HG03575 (cell line): ENCODE measurements around the gene IGFBP7.
"Not testable (repeated sequence)": the region's sequence is repeated elsewhere in the genome, so short reads cannot be mapped to it uniquely, and the experiment has no call there.

Source experiments
- ATAC-seq: cut with Tn5 transposase; IDR thresholded peaks from one replicate; pipeline ENCODE4 v1.9.1; 2021; ENCODE audit not compliant: unreplicated experiment, insufficient number of reproducible peaks, low FRiP score; ENCODE audit errors: extremely low read depth

The IGFBP7 gene

GRCh38 chr4:57078685-57079521 is 31.3 kb downstream of the IGFBP7 start:
- no peak for ATAC-seq

DNA sequence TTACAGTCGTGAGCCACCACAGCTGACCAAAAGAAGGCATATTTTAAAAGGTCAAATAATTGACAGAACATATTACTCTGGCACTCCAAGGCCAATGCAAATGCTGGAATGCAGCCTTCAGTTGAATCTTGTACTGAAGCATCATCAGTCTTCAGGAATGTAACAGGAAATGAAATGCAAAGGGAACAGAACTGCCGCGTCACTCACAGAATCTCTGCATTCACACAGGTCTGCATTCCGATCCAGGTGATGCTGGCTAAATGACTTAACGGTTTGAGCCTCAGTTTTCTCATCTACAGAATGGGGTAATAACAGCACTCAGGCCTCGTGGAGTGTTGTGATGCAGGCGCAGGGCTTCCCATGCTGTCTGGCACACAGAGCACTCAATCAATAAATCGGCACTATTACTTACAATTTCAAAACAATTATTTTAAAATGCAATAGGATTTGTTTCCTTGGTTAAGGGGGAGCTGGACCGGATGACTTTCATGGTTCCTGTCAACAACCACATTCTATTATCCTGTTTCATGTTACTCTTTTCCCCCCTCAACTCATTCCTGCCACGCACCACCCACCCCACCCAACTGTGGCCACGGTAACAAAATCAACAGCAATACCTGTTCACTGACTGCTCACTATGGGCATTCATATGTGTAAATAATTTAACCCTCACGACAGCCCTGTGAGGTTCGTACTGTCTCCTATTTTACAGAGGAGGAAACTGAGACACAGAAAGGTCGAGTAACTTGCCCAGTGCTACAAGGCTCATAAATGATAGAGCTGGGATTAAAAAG is 32.4 kb downstream of the IGFBP7 start:
- no peak for ATAC-seq

DNA sequence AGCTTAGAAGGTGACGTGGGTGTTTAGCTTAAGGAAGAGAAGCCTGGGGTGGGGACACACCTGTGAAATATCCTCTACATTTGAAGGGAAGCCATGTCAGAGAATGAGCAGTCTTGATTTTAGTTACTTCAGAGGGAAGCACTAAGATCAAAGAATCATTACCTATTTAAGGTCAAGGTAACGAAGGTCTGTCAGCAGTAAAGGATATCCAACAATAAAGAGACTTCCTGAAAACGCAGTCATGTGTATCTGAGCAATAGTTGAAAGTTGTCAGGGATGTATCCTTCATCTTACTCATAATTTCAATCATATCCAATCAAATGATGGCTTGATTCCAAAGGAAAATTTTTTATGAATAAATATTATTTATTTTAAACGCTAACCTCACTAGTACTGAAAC is 33.5 kb downstream of the IGFBP7 start:
- ATAC-seq = no peak

DNA sequence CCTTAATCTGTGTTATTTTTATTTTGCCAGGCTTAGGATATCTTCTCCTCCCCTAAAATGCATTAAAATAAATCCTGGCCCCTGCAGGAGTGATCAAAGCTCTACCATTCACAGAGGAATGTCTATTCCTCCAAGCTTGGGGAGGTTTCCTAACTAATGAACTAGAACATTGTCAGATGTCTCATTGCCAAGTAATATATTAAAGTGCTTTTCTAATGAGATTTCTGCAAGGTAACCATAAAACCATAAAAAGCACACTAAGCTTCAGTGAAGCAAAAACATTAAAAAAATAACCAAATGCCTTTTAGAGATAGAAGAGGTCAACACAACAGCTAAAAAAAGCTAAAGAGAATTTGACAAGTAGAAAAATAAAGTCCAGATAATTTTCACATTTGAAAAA is 34.8 kb downstream of the IGFBP7 start:
- ATAC-seq = no peak

DNA sequence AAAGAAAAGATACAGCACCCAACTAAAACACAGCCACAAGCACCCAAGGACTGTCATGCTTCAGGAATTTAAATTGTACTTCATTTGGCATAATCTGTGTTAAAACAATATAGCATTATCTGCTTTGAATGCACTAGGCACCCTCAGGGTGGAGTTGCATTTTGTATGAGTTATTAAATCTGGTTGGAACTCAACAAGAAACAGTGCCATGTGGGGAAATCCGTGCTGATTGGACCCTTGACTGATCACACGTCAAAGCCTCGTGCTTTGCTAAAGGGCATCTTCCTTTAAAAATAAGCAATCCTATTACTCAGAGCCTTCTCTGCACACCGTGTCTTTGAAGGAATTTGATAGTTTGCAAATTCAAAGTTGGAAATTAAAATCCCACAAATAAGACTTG is 35.4 kb downstream of the IGFBP7 start:
- ATAC-seq = no peak

- ATAC-seq = no peak
Observed at GRCh38 chr4:57073559-57073958, 36.6 kb downstream of the IGFBP7 start.

GRCh38 chr4:57071326-57071725 is 38.9 kb downstream of the IGFBP7 start:
- no peak for ATAC-seq

DNA sequence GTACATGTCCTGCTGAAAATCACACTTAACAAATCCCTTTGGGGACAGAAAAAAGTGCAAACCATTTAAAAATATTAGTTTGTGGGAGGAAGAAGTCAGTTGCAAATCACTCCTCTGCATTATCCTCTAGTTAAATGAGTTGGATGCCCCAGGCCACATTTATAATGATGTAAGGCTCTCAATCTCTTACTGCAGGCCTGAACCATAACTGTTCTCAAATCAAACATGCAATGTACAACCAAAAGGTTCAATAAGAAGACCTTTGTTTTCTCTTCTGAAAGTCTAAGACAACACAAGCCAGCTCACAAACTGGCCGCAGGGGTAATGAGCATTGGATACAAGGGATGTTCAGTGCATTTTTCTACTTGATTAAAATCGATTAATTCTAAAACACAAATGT is 39.7 kb downstream of the IGFBP7 start:
- ATAC-seq = no peak

DNA sequence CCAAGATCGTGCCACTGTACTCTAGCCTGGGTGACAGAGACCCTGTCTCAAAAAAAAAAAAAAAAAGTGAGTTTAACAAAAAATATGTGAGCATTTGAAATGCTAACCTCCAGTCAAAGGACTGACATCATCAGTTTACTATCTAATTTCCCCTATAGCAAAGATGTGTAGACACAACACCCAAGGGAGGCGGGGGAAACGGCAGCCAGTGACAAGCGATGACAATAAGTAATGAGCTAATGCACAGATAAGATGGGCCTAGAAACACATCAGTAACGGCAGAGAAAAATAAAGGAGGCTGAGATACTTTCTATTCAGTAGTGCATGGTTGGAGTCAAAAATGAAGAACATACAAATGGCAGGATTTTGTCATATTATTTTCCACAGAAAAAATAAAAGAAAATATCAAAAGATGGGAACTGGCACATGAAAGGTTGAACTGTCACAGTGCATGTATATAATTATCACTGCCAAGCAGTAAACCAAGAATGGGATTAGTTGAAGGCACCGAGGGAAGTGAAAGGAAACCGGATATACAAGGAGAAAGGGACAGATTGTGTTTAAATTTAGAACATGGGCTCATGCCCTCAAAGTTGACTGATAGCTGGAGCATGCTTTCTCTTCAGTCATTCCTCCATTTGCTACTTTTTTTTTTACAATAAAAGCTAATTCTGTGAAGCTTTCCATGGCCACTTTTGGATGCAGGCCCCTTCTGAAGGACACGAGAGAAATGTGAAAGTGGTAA is 41.8 kb downstream of the IGFBP7 start:
- no peak for ATAC-seq

- no peak for ATAC-seq
Observed at GRCh38 chr4:57065730-57066482, 44.3 kb downstream of the IGFBP7 start.

DNA sequence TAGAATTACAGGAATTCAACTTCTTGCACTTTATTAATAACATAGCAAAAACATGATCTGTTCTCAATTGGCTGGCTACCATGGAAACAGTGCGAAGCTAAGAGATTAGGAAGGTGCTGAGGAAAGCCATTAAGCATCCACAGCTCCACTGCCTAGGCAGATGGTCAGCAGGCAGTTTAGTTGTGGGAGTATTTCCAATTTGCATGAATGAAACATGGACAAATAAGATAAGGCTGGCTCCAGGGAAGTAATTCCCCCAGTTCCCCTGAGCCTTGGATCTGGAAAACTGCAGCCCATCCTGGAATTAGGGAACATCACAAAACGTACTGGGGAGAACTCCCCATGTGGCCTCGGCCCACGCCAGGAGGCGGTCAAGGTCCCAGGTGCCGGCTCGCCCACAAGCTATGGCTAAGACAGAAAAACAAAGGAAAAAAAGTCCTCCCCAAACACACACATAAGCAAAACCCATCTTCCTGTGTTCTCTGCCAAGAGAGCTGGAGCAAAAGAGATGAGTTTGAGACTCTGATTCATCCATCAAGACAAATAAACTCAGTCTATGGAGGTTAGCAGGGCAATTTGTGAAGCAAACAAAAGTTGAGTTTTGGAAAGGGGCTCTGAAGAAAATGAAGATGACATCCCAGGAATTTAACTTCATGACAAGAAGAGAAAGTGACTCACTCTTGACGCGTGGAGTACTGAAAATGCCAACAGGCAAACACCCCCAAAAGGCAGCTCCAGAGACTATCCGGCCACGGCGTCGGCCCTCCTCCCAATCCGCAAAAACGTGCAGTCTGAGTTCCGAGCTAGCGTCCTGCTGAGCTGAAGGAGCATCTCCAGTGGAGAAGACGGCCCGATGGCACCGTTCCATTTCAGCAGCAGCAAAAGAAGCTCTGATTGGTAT is 45.1 kb downstream of the IGFBP7 start:
- no peak for ATAC-seq

DNA sequence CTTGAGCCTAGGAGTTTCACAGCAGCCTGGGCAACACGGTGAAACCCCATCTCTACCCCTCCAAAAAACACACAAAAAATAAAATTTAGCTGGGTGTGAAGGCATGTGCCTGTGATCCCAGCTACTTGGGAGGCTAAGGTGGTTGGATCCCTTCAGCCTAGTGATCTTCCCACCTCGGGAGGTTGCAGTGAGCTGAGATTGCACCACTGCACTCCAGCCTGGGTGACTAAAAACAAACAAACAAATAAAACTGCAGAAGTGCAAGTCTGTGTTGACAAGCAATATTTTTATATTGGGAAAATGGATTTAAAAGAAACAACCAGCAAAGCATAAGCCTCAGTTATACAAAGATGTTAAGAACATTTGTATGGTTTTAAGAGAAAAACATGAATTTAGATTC is 46.1 kb downstream of the IGFBP7 start:
- no peak for ATAC-seq

DNA sequence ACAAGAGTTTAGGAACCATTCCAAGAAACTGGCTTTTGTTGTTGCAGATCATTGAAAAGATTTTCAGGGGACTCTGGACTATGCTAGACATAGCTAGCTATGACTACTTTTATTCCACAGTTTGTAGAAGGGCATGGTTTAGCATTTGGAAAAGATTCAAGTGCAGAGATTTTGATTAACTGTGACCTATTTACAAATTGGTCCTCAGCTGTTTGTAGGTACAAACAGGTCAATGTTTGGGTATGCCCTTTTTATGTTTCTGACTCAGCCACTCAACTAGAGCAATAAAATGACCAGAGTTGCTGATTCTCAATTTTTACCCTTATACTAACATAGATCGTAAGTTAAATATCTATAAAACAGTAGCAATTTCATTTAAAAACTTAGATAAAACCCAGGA is 46.7 kb downstream of the IGFBP7 start:
- no peak for ATAC-seq

GRCh38 chr4:57061395-57061794 is 48.8 kb downstream of the IGFBP7 start:
- ATAC-seq = no peak

- not testable (repeated sequence) for ATAC-seq
Observed at GRCh38 chr4:57060717-57061067, 49.5 kb downstream of the IGFBP7 start.

- no peak for ATAC-seq
Observed at GRCh38 chr4:57059890-57060716, 50.1 kb downstream of the IGFBP7 start.

DNA sequence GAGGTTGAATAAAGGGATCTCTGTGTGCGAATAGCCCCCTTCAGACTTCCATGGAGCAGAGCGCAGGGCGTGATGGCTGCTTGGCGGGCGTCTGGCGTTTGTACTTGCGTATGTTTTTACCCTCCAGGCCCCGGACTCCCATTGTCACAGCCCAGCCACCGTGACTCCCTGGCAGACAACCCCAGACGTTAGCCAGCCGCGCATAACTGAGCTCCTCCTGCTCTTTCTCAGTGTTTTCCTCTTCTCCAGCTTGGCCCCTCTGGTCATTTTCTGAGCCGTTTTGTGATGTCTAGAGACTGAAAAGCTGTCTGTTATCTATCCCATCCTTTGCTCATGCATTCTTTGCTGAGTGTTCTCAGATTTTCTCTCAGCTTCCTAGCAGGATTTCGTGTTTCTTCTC is 54.3 kb downstream of the IGFBP7 start:
- no peak for ATAC-seq
